ENCODE data around the gene XPO5.
A peak's percentile ranks its signal among the peaks of the same experiment; 100 is the strongest.

The XPO5 gene

GRCh38 chr6:43494766-43495165 is 81.1 kb downstream of the XPO5 start:
- no peak for DNase-seq

- no peak for DNase-seq
These were observed 81.5 kb downstream of the XPO5 start for GRCh38 chr6:43494321-43494720.

DNA sequence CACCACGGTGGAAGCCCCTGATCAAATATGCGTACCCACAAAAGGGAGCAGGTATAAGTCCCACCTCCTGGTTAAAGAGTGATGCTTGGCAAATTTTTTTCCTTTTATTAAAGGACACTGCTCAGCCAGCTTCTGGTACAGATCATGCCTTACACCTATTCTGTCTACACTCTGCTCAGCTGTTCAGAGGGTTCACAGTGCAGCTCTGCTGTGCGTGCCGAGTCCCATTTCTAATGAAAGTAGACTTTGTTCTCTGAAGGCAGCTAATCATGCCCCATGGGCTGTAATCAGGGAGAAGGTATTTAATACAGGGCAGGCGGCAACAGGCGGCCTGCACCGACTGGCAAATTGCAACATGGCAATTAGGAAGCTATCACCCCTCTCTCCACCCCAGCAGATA is 82.0 kb downstream of the XPO5 start:
- DNase-seq = no peak

- no peak for DNase-seq
These were observed 82.6 kb downstream of the XPO5 start for GRCh38 chr6:43493230-43493629.

DNA sequence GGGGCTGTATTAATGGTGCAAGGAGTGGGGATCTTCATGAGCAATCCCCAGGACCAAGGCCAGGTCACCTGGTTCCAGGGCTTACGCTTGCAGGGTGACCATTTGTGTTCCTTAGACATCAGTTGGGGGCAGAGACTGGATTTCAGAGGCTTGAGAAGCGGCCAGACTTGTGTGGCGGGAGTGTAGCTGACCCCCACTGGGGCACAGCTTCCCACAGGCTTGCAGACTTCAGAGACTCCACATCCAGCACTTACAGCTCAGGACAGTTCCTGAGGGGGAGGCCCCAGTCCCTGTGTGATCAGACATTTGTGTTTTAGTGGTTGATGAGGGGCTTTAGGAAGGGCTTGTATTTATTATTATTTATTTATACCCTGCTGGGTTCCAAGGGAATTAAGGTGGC is 83.2 kb downstream of the XPO5 start:
- DNase-seq = no peak

DNA sequence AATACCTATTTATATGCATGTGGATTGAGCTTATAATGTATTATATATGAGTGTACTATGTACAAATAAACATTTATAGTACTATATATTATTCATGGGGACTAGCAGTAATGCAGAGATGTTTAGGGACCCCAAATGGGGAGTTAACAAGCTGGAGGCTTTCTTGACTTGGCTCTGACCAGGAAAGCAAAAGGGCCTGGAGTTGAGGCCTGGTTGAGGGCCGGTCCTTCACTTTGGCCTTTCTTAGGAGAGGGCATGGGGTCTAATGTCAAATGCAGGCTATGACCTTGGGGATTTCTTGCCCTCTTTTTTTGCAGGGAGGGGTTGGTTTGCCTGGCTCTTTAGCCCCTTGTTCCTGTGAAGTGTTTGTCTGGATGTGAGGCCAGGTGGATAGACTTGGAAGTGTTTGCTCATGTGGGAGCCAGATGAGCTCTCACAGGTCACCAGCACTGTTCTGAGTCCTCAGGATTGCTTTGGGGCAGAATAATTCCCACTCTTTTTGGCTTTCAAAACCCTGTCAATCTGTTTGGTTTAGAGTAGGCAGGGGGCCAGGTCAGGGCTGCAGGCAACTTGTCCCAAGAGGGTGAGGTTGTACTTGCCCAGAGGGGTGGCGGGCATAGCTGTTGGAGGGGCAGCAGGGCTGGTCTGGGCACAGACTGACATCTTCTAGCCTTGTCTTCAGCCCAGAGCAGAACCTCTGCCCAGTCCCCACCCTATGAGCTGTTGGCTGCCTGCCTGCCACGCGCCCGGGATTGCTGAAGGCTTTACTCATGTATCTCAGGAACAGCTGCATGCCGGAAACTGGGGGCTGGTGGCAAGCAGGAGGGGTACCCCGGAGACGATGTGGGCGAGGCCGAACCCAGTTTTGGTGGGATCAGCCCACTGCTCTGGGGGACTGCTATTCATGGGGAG is 83.8 kb downstream of the XPO5 start:
- DNase-seq = no peak

DNA sequence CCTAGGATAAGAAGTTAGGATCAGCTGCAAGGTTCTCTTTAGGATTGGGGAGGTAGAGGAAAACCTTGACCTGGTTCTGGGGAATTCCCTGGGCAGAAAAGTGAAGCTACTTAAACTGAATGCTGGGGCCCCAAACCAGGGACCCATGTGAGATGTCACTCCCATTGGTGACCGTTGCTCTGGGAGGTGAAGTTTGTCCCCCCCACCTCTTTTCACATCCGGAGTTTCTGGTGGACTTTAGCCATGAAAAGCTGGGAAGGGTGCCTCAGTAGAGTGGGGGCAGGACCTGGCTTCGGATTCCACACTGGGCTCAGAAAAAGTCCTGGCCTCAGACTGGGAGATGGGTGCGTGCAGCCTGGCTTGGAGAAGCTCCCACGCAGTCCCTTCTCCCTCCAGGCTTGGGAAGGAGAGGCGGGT is 85.3 kb downstream of the XPO5 start:
- DNase-seq = no peak

DNA sequence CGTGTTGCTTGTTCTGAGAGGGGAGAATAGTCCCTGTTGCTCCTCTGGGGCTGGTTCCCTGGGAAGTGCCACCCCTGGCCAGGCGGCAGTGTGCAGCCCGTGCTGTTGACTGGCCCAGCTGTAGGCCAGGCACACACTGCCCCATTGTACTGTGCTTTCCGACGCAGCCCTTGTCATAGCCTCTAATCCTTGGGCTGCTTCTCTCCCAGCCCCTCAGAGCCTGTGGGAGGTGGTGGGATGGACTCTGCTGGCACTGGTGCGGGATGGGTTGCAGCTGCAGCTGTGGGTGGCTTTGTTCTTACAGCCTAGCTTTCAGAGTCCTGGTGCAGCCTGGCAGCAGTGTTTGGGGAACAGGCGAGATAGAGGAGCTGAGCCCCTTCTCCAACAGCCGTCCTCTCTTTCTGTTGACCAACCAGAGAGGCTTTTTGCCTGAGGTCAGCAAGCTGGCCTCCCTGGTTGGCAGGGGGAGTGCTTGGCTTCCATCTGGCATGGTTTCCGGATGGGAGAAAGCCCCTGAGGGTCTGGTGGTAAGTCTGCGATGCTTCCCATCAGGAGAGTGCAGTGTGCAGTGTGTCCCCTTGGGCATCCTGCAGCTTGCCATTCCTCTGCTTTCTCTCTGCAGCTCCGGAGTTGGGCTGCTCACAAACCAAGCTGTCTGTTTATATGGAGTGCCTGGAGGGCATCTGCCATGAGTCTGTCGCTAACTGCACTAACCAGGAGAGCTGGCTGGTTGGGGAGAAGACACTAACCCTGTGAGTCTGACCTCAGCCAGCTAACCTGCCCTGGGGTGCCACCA is 86.4 kb downstream of the XPO5 start:
- DNase-seq = no peak

DNA sequence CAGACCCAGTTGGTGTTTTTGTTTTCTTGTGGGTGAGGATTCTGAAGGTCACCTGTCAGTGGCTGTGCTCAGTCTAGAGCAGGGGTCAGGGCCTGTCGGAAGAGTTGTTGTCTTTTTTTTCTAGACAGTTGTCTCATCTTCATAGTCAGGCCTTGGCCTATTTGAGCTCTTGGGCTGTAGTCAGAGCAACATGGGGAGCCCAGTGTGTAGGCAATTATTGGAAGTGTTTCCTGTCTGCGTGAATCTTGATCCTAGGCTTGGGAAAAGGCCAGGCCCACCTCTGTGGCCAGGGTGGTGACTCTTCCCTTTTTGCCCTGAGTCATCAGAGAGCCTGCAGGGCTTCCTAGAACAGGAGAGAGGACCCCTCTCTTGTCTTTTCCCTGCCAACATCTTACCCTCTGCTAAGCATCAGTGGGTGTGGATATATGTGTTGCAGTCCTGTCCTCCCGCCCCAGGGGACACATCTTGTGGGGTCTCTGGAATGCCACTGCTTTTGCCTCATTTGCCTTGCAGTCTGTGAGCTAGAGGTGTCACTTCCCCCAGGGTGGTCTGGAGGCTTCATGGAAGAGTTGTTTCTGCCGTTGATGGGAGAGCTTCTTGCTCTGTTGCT is 87.1 kb downstream of the XPO5 start:
- no peak for DNase-seq

DNA sequence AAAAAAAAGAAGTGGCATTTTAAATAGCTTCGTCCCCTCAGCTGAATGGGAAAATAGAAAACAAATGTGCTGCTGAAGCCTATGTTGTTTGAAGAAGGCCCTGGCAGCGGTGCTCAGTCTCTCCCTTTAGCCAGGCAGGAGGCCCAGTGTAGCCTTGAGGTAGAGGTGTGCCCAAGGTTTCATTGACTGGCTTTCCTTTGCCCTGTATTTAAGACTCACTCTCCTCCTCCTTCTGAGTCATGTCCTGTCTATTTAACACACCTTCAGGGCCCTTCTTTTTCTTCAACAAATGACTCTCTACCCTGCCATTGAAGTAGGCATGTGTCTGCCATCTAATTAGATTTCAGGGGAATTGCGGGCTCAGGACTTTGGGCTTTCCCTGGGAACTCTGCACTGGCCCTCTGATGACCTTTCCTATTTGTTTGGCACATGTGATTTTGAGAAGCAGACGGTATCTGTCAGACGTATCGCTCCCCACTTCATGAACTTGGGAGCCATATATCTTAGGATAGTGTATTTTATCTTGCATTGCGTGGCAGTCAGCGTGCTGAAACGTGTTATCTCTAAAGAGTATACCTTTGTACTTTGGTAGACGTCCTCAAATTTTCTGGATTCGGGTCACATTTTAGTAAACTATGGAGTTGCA is 94.1 kb downstream of the XPO5 start:
- no peak for DNase-seq

DNA sequence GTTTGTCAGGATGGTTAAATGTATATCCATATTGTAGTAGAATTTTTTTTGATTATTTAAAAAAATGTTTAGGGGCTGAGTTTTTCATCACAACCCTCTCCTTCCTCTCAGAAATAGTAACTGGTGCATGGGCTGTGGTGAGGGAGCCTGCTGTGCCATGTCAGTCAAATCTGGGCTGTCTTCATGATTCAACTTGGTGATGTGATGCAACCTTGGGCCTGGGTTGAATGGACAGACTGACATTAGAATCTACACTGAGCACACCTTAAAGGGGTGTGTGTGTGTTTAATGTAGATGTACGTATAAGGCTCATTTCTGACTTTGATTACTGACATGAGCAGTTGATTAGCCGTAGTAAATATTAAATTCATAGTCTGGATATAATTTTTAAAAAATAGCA is 94.8 kb downstream of the XPO5 start:
- no peak for DNase-seq

GRCh38 chr6:43478008-43478372 is 97.8 kb downstream of the XPO5 start:
- DNase-seq = no peak

- DNase-seq = peak; percentile 92
These were observed 98.4 kb downstream of the XPO5 start, which contains the start of gene TJAP1 for GRCh38 chr6:43477235-43478007. Gene TJAP1, plus strand, starts transcription at chr6:43477570. Its CDS starts 21,432 bp downstream, at chr6:43499002.

DNA sequence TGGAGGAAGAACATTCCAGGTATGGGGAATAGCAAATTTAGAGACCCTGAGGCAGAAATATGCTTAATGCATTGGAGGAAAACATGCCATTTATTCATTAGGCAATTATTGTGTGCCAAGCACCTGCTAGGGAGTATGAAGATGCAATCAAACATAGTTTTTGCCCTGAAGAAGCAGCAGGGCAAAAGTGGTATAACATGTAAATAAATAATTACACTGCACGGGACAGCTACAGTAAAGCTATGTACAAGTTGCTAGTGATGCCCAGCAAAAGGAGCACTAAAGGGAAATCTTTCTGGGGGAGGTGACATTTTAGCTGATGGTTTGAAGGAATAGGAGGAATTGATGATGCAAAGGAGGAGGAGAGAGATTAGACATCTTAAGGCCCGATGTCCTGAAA is 99.1 kb downstream of the XPO5 start:
- no peak for DNase-seq

GRCh38 chr6:43475516-43475915 is 100.3 kb downstream of the XPO5 start:
- no peak for DNase-seq

DNA sequence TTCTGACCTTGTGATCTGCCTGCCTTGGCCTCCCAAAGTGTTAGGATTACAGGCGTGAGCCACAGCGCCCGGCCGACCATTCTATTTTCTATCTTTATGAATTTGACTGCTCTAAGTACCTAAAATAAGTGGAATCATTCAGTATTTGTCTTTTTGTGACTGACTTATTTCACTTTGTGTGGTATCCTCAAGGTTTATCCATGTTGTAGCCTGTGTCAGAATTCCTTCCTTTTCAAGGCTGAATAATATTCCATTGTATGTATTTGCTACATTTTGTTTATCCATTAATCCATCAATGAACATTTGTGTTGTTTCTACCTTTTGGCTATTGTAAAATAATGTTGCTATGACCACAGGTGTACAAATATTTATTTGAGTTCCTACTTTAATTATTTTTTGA is 103.3 kb downstream of the XPO5 start:
- DNase-seq = no peak

All from RPMI8226 (cell line).